ENCODE measurements around the gene DNTT.

GRCh38 chr10:96339956-96340904, 36.0 kb downstream of the DNTT start:
- no peak for TF ChIP-seq FOXA1 (IDR thresholded peaks at IDR 0.05)
- no peak for TF ChIP-seq ARNT (IDR thresholded peaks at IDR 0.05)
- TF ChIP-seq BHLHE40 (IDR thresholded peaks at IDR 0.05; ENCODE audit: borderline replicate concordance) = no peak

Measured in HEK293T (cell line).